ENCODE results near the gene ZNF654.
"Not testable (repeated sequence)": the region's sequence is repeated elsewhere in the genome, so short reads cannot be mapped to it uniquely, and the experiment has no call there.

Gene ZNF654

GRCh38 chr3:88113311-88114162, 54.5 kb downstream of the ZNF654 start:
- no peak for DNase-seq (ENCODE audit: low spot score)
- H3K4me3 ChIP-seq: no peak overlapping the region
- H3K27ac ChIP-seq: no peak overlapping the region
- TF ChIP-seq CTCF (IDR thresholded peaks at IDR 0.05): peak; percentile 38

- no peak for DNase-seq (ENCODE audit: low spot score)
- no peak overlapping the region for H3K27ac ChIP-seq
- H3K4me3 ChIP-seq: no peak overlapping the region
- no peak for TF ChIP-seq CTCF (IDR thresholded peaks at IDR 0.05)
These were observed 56.0 kb downstream of the ZNF654 start for GRCh38 chr3:88114878-88115549.

GRCh38 chr3:88117683-88118082, 58.6 kb downstream of the ZNF654 start:
- TF ChIP-seq CTCF (IDR thresholded peaks at IDR 0.05): no peak
- Histone ChIP-seq H3K4me3 (no peak overlapping the region), H3K27ac (no peak overlapping the region)
- DNase-seq (ENCODE audit: low spot score): no peak

GRCh38 chr3:88118603-88119002, 59.5 kb downstream of the ZNF654 start:
- not testable (repeated sequence) for H3K27ac ChIP-seq; DNase-seq (ENCODE audit: low spot score); H3K4me3 ChIP-seq

GRCh38 chr3:88123526-88123925, 64.5 kb downstream of the ZNF654 start:
- H3K4me3 ChIP-seq: no peak overlapping the region
- no peak for DNase-seq (ENCODE audit: low spot score)
- no peak for TF ChIP-seq CTCF (IDR thresholded peaks at IDR 0.05)
- no peak overlapping the region for H3K27ac ChIP-seq

GRCh38 chr3:88131695-88132094, 72.6 kb downstream of the ZNF654 start:
- Histone ChIP-seq H3K4me3 (no peak overlapping the region), H3K27ac (no peak overlapping the region)
- DNase-seq (ENCODE audit: low spot score): no peak
- no peak for TF ChIP-seq CTCF (IDR thresholded peaks at IDR 0.05)

GRCh38 chr3:88132894-88133293, 73.8 kb downstream of the ZNF654 start:
- H3K4me3 ChIP-seq: no peak overlapping the region
- H3K27ac ChIP-seq: no peak overlapping the region
- no peak for DNase-seq (ENCODE audit: low spot score)
- TF ChIP-seq CTCF (IDR thresholded peaks at IDR 0.05): no peak

Measured in coronary artery (tissue), 2 donors.